Body of pancreas (tissue), 4 donors: ENCODE data around the gene CTNND2.

Source experiments
- POLR2A ChIP-seq, 3 donors: fragments of 450-650 bp; IDR thresholded peaks; one replicate each; pipeline ENCODE4 v1.6.1; 2016; ENCODE audit warnings: antibody characterized with exemption in 3 of 3, mild to moderate bottlenecking in 2 of 3
- TF ChIP-seq, protein P1 (sequence below), 7 experiments: fragments of 450-650 bp in 4 of 7; fragments of 200-600 bp in 3 of 7; sonication (generic) in 3 of 7; IDR thresholded peaks; one replicate each; pipeline ENCODE4 v1.5.1; 2016 to 2019; ENCODE audit warnings: antibody characterized with exemption in 7 of 7

DNA sequence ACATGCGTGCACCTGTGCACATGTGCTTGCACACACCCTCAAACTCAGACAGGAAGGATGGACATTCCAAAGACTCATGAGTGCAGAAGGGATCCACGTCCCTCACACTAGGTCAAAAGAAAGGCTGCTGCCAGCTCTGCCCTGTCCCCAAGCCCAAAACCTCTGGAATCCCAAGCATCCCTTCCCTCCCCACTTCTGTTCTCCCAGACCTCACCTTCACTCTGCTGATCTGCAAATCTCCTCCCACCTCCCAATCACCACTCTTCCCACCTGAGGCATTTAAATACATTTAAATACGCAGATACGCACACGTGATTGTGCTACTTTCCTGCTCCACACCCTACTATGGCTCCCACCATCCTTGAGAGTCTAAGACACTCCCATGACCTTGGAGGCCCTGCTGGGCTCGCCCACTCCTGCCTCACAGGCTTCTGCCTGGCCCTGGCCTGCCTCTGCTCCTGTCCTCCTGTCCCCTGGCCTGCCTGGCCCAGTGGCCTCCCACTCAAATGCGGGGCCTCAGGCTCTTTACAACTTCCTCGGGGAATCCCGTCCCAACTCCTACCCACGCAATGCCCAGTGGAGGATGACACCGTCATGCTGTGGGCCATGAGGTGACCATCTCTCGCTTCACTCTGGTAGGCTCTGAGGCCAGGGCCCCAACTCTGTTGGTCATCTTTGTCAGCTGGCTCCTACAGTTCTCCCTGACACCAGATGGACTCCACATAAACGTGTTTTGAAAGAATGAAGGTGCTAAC, 664.8 kb downstream of the CTNND2 start:
- TF ChIP-seq, protein P1, sequence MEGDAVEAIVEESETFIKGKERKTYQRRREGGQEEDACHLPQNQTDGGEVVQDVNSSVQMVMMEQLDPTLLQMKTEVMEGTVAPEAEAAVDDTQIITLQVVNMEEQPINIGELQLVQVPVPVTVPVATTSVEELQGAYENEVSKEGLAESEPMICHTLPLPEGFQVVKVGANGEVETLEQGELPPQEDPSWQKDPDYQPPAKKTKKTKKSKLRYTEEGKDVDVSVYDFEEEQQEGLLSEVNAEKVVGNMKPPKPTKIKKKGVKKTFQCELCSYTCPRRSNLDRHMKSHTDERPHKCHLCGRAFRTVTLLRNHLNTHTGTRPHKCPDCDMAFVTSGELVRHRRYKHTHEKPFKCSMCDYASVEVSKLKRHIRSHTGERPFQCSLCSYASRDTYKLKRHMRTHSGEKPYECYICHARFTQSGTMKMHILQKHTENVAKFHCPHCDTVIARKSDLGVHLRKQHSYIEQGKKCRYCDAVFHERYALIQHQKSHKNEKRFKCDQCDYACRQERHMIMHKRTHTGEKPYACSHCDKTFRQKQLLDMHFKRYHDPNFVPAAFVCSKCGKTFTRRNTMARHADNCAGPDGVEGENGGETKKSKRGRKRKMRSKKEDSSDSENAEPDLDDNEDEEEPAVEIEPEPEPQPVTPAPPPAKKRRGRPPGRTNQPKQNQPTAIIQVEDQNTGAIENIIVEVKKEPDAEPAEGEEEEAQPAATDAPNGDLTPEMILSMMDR (IDR thresholded peaks at IDR 0.05), result no peak
- no peak for TF ChIP-seq POLR2A (IDR thresholded peaks at IDR 0.05)
